ENCODE measurements around the gene BIK.
A peak's percentile ranks its signal among the peaks of the same experiment; 100 is the strongest.

The BIK gene

DNA sequence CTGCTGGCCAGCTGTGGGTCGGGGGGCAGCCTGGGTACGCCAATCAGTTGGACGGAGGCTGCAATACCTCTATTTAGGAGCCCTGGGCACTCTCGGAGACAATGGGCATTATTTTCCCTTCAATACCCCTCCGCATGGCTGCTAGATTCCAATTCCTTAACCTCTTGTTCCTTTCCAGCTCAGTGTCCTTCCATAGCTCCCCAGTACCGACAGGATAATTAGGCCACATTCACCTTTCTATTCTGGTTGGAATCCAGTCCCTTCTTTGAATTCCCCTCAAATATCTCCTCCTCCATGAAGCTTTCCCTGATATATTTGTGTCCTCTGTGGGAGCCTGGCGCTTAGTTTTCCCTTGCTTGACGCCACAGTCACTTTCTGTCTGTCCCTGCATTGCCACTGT is 4.2 kb upstream of the BIK start:
- no peak for DNase-seq

DNA sequence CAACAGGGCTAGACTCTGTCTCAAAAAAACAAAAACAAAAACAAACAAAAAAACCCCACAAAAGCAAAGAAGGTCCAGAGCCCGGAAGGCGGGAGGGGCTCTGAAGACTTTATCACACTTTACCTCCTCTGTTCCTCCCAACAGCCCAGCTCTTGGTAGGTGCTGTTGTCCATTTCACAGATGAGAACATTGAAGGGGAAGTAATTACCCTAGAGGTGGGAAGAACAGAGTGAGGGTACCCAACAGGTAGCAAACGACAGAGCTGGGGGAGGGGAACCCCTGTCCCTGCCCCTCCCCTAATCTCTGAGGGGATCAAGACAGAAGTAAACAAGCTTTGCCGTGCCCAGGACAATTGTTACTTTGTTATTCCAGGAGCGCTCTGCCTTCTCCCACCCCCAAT is 1.0 kb upstream of the BIK start:
- DNase-seq = no peak

DNA sequence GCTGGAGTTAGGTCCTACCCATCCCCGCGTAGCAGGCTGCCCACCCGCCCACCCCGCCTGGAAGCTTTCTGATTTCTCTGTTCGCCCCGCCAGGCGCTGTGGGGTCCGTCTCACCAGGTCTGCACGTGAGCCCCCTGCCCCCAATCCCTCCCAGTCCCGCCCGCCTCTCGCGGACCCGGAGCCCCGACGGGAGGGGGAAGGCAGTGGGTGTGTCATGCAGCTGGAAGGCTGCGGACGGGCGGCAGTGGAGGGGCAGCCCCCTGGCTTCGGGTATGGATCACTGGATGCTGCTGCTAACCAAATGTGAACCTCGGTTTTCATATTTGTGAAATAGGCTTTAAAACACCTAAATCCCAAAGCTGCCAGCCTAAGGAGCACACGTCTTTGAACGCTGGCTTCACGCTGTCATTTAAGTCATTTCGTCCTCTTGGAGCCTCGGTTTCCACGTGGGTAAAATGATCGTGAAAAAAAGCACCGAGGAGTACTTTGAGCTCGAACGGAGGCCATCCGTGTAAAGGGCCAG is 568 bp upstream of the BIK start:
- DNase-seq = no peak

DNA sequence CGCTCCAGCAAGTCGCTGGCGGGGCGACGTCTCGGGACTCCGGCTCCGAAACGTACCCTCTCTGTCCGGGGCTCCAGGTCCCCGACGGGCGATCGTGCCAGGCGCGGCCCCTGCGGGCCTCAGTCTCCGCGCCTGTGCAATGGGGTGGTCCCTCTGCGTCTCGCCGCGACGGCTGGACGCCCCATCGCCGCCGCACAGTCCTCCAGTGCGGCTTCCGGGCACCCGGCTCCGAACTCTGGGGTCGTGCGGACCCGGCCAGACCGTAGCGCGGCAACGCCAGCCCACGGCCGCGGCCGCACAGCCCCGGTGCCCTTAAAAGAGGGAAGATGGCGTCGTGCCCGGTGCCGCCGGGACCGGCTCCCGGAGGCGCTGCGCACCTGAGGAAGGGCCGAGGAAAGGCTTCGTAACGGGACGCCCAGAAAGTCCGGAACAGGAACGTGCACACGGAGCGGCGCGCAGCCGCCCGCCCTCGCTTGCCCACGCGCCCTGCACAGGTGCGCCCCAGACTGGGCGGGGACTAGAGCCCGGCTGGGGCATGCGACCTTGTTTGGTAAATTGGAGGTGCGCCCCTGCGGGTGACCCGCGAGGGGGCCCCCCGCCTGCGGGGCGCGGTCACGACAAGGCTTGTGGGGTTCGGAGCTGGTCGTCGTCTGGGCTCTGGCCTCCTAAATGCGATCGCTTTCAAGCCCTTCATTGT is 525 bp downstream of the BIK start:
- DNase-seq = peak; percentile 24

DNA sequence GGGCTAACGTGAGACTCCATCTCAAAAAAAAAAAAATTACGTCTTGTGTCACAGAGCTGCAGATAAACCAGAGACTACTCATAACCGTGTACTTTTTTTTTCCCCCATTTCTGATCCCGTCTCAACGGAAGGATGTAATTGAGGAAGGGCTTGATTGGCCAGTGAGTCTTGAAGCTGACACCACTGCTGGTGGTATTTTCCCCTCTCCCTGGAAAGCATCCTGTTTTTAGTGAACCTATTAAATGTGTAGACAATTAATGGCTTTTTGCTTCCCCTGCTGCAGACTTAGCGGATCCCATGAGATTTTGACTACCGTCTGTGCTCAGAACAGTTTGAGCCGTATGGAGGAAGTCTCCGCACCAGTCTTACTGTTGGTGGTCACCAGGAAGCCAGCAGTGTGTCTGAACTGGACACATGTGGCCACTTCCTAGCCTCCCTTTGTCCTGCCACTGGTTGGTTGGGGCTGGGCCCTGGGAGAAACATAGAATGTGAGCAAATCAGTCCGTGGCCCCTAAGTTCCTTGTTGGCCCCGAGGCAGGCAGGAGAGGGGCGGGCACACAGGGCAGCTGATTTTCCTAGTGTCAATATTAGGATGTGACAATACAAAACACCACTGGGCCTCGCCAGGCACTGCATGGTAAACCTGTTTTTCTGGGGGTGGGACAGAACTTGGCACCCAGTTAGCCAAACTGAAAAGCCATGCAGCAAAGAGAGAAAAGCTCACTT is 3.1 kb downstream of the BIK start:
- DNase-seq = no peak

DNA sequence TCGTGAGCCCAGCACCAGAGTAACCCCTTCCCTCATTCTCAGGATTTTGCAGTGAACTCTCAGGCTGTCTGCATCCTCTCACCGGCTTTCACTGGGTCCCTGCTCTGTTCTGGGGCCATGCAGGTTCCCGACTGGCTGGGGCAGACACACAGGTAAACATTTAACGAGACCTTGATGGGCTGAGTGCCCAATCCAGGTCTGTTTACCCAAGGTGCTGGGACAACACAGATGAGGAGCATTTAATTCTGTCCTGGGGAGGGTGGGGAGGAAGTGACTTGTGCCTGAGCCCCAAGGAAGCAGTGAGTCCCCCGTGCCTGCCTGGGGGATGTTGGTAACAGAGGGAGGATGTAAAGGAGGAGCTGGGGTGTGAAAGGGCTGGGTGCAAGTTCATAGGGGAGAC is 4.4 kb downstream of the BIK start:
- DNase-seq = no peak

DNA sequence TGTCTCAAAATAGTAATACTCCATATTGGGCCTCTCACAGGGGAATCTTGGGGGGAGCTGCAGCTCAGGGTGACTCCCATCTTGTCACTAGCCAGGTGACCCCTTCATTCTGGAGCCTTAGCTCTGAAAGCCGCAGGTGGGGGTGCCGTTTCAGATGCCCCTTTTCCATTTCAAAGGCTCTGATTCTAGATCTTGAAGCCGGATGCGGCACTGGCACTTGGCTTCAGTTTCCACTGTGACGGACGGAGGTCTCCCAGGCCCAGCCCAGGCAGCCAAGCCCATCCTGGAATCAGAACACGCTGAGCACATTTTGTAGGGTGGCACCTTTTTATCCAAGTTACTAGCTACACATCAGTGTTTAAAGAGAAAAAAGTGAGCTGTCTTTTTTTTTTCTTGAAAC is 6.4 kb downstream of the BIK start:
- no peak for DNase-seq

DNA sequence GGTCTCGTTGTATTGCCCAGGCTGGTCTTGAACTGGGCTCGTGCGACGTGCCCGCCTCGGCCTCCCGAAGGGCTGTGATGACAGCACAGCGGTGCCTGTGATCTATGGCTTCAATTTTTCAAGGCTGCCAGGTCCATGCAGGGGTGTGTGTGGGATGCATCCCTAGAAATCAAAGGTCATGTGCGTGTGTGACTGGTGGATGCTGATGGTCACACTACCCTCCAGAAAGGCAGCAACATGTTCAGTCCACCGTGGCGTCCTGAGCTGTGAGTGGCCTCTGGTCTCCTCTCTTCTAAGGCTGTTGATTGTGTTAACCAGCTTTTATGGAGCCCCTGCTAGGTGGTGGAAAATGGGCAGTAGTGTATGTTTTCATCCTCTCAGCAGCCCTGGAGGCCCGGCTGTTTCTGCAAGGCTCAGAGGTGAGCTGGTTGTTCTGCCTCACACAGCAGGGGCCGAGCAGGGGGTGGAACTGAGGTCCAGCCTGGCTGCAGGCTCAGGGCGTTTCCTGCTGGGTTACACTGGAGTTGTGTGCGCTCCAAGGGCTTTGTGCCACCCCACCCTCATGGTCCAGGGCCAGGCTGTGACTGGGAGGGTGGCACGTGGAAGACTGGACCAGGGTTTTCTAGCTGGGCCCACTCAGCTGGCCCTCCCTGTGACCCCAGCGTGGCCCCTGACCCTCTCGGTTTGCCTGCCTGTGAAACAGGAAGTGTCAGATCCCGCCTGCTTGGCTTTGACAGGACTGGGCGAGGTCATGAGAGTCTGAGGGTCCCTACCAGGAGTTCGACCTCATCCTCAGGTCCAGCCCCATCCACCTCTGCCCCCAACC is 7.7 kb downstream of the BIK start:
- no peak for DNase-seq

DNA sequence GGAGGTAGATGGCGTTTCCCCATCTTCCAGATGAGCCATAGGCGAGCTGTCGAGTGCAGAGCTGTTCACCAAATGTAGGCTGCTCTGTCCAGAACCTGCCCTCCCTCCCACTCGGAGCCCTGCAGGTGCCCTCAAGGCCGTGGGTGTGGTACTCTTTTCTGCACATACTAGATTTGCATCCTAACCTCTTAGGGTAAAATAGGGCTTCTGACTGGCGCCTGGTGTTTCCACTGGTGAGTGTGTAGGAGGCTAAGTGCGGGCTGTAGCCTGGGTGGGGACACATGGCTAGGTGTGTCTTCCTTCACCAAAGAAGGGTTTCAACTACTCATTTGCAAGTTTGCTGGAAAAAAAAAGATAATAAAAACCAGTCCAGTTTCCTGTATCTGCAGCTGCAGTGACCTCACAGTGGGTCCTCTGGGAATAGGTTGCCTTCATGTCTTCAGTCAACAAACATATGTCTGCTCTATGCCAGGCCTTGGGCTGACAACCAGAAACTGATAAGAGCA is 8.5 kb downstream of the BIK start:
- DNase-seq = no peak

DNA sequence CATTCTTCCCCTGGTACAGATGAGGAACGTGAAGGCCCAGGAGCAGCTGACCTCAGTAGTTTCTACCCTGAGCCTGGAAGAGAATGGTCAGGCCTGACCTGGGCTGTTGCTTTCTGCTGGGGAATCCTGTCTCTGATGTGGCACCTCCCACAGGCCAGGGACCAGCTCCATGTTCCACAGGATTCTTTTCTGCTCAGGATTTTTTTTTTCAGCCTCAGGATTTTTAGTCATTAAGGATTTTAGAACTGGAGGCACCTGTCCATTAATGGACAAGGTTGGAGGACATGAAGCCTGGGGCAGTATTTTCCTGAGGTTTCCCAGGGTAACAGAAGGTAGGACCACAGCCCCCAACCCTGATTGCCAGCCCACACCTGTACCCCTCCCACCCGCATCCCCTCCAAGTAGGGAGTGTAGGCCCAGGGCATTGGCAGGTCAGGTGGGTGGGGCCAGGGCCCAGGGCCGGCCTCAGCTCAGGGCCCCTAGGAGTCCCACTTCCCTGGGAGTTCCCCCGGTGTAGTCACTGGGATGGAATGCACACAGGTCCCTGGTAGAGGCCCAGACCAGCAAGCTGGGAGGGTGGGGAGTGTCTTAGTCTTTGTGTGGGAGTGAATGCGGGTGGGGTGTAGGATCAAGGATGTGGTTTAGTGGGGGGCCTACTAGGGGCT is 16.1 kb downstream of the BIK start:
- no peak for DNase-seq

DNA sequence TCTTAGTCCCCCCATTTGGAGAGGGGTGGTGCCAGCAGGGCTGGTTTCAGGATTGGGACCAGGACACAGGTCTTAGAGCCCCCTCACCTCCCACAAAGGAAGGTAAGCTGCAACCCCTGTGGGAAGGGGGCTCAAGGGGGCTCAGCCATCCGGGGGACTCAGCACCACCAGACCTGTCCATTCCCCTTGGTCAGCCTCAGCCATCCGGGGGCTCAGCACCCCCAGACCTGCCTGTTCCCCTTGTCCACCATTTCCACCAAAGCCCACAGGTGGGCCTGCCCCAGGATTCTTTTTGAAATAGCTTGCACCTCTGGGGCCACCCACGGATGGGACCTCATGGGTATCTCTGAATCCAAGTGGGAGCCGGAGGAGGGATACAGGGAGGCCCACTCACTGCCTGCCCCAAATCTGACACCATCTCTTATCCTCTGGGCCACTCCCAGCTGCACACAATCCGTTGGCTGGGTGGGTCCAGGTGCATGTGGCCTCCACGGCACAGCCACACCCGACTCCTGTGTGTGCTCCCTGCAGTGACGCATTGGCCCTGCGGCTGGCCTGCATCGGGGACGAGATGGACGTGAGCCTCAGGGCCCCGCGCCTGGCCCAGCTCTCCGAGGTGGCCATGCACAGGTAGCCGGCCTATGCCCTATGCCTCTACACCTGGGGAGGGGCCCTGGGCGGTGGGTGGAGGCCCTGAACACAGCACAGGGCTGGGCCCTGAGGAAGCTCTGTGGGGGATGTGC is 16.8 kb downstream of the BIK start:
- no peak for DNase-seq

DNA sequence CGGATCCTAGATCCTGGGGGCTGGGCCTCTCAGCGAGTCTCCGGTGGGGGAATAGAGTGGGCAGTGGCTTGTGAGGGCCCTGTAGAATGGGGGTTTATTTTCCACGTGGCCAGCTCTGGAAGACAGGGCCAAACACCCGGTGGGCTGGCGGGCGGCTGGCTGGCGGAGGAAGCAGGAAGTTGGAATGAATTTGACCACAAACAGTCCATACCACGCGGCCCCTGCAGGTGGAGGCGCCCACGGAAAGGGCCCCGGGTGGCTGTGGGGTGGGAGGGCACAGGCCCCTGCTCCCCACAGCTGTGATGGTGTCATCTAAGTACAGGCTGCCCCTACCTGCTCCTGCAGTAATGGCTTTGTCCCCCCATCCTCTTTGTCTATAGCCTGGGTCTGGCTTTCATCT is 17.6 kb downstream of the BIK start:
- no peak for DNase-seq

DNA sequence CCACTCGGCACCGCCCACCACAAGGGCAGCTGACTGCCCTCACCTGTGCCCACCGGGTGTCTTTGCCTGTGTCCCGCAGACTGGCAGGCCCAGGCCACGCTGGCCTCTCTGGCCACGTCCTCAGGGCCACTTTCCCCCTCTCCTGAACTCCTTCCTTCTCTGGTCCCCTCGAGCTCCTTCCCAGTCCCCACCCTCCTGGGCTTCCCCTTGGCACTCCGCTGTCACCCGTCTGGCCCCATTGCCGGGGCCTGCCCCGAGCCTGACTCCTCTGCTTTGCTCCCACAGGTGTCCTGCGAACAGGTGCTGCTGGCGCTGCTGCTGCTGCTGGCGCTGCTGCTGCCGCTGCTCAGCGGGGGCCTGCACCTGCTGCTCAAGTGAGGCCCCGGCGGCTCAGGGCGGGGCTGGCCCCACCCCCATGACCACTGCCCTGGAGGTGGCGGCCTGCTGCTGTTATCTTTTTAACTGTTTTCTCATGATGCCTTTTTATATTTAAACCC is 18.4 kb downstream of the BIK start:
- no peak for DNase-seq

DNA sequence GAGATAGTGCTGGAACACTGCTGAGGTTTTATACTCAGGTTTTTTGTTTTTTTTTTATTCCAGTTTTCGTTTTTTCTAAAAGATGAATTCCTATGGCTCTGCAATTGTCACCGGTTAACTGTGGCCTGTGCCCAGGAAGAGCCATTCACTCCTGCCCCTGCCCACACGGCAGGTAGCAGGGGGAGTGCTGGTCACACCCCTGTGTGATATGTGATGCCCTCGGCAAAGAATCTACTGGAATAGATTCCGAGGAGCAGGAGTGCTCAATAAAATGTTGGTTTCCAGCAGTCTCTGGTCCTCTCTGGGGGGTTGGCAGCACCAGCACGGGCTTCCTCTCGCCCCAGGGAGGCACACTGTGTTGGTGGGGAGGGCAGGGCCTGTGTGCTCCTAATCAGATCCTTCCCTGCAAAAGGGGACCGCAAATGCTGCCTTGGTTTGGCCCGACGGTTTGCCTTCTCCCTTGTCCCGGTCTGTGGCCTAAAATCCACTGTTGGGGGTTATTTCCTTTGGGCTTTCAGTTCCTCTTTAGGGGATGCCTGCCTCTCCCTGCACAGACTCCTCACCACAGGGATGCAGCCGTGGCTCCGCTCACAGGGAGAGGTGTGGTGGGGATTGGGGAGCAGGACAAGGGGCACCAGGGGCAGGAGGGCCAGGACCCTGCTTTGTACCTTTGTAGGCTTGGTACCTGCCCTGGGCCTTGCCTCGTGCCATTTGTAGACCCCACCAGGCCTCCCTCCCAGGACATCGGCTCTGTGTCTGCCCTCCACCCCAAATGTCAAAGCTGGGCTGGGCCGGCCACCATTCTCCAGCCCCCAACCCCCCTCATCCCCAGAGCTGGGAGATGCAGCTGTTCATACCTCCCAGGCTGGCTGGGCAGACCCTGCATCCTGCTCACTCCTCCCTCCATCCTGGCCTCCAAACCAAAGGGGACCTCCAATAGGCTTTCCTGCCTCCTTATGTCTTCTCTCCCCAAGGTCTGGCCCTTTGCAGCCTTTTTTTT is 19.2 kb downstream of the BIK start:
- DNase-seq = no peak

DNA sequence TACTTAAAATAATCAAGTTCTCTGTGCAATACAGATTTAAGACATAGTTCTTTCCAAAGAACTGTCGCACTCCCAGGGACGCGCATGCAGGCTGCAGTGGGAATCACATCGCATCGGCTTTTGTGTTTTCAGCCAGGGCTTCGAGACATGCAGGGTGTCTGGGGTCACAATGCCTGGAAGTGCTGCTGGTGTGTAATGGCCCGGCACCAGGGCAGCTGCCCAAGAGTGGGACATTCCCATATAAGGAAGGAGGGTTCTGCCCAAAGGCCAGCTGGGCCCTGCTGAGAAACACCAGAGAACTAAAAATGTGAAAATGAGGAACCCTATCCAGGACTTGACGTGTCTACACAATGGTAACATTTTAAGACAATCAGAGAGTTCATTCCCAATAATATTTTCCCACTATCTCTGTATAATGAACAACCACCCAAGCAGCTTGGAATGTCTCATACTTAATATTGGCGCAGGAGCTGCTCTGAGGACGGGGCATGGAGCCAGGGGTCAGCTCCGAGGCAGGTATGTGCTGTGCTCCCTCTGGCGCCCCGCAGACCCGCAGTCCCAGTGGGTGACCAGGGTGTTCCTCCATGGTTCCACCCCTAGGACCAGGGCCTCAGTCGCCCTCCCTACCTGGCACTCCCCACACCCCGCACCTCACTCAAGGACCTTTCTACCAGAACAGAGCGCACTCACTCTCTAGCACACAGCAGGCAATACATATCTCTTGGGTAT is 21.4 kb downstream of the BIK start:
- no peak for DNase-seq

DNA sequence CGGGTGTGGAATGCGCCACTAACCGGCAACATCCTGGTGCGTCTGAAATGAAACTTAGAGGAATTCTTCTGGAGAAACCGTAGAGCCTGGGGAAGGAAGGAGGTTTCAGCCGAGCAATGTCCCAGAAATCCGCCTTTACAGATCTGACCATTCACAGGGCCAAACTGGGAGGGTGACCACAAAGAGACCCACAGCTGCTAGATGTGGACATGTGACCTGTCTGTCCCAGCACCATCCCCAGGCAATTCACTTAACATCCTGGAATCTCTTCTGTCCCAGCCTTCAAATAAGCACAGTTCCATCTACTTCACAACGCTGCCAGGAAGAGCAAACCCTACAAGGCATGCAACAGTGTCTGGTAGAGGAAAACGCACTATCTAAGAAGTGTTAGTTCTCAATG is 22.9 kb downstream of the BIK start:
- DNase-seq = no peak

DNA sequence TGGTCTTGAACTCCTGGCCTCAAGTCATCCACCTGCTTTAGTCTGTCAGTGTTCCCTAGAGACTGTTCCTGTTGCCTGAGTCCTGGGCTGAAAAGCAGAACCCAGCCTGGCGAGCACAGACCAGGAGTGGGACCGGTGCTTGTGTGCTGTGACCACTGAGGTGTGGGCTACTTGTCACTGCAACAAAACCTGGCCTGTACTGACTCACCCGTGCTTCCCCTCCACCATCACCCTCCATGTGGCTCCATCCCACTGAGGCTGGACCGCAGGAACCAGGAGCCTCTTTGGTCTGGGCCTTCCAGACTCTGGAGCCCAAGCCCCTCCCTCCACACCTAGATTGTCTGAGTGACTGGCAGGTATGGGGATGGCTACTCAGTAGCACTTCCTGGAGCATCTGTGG is 24.0 kb downstream of the BIK start:
- no peak for DNase-seq

DNA sequence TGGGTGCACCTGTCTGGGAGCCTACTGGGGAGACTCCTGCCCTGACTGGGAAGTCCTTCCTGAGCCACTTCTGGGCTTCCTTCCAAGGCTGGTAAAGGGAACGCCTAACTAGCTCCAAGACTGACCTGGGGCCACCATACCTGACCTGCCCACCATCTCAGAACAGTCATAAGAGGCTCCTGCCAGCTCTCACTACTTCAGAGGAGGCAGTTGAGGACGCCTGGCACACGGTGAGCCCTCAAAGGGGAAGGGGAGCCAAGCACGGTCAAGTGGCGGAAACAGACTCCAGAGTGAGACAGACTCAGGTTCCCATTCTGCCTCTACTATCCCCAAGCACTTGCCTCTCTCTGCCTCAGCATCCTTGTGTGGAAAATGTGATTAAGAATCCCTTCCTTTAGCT is 25.0 kb downstream of the BIK start:
- DNase-seq = no peak

DNA sequence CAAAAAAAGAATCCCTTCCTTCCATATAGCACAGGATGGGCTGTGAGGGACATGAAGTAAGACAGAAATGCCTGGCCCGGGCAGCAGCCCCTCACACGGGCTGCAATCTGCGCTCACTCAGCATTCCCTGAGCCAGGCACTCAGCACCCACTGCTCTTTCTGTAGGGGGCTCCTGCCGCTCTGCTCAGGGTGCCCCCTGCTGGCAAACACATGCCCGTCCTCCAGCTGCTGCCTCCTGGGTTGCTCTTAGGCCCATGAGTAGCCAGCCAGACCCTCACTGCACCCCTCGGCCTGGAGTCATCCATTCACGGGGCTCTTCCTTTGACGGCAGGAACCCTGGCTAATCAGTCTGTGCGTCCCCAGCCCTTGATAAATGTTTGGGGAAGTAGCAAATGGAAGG is 25.7 kb downstream of the BIK start:
- DNase-seq = no peak

DNA sequence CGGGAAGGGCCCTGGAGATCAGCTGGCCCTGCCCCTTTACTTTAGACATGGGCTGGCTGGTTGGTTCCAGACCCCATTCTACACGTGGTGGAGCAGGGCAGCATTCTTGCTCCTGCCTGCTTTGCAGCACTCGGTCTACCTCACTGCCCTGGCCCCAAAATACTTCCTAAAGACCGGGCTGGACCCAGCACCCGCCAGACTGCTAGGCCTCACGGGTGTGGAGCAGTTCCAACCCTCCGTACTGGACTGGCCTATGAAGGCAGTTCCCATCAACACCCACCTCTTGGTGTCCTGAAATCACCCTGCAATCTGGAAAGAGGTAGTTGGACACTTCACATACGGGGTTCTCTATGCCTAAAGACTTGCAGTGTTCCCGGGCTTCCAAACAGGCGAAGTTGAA is 26.3 kb downstream of the BIK start:
- no peak for DNase-seq
